ENCODE data around the gene SIN3B.

The SIN3B gene

DNA sequence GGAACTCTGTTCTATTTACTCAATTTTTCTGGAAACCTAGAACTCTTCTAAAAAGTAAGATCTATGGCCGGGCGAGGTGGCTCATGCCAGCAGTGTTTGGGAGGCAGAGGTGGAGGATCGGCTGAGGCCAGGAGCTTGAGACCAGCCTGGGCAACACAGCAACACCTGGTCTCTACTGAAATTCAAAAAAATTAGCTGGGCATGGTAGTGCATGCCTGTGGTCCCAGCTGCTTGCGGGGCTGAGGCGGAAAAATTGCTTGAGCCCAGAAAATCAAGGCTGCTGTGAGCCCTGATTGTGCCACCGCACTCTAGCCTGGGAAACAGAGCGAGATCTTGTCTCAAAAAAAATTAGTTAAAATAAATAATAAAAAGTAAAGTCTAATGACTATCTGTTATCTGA is 88.2 kb downstream of the SIN3B start:
- no peak for DNase-seq

DNA sequence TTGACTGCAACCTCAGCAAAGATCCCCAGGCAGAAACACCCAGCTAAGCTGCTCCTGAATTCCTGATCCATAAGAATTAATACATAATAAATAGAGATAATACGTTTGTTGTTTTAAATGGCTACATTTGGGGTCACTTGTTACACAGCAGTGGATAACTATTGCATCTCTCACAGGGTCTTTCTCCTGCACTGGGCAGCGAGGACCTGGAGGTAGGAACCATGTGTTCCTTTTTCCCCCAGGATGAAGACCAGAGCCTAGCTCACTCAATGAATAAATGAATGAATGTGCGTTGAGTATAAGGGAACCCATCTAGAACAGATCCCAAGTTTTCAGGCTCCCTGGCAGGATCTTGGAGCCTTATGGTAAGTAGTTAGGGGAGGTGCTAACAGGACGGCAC is 90.3 kb downstream of the SIN3B start:
- no peak for DNase-seq

DNA sequence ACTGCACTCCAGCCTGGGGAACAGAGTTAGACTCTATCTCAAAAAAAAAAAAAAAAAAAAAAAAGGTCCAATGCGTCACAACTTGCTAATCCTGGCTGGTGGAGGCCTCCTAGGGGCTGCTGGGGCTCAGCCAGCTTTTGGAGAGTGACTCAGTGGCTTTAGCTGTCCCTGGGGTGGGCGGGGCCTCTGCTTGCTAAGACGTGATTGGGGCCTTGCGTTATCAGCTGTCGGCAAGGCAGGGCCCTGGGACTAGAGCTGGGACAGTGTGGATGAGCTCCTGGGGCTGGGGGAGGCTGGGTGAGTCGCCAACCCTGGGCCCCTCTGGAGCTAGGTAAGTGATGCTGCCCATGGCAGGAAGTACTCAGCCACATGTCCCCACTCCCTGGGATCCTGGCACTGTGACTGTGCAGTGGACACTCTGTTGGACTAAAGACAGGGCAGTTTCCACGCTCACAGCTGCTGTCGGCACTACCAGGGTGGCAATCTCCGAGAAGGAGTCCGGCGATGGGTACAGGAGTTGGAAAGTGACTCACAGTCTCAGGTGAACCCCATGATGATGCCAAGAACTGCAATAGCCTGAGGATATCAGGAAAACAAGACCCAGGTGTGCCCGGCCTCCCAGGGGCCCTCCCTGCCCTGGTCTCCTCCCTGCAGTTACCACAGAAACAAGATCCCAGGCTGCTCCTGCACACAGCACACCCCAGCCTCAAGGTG is 91.8 kb downstream of the SIN3B start:
- DNase-seq: no peak

DNA sequence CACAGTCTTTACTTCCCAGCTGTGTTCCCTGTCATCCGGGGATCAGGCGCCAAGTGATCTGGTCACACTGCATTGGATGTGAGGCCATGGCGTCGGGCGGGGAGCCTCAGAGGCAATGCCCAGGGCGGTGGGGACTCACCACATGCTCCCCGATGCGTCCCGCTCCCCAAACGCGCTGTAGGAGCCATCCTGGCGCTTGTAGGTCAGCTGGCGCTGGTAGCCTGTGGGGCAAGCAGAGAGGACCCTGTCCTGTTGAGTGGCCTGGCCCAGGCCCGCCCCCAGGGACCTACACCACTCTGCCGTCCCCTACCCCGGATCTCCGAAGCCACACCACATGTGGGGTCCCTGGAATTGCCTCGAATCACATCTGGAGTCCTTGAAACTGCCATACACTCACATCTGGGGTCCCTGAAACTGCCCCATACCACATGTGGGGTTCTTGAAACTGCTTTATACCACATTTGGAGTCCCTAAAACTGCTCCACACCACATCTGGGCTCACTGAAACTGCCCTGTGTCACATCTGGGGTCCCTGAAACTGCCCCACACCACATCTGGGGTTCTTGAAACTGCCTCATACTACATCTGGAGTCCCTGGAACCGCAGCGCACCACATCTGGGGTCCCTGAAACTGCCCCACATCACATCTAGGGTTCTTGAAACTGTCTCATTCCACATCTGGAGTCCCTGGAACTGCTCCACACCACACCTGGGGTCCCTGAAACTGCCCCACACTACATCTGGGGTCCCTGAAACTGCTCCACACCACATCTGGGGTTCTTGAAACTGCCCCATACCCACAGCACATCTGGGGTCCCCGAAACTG is 92.8 kb downstream of the SIN3B start:
- DNase-seq: no peak

DNA sequence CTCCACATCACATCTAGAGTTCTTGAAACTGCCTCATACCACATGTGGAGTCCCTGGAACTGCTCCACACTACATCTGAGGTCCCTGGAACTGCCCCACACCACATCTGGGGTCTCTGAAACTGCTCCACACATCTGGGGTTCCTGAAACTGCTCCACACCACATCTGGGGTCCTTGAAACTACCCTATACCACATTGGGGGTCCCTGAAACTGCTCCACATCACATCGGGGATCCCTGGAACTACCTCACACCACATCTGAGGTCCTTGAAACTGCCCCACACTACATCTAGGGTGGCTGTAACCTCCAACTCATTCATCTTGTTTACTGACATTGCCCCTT is 93.4 kb downstream of the SIN3B start:
- DNase-seq: no peak

DNA sequence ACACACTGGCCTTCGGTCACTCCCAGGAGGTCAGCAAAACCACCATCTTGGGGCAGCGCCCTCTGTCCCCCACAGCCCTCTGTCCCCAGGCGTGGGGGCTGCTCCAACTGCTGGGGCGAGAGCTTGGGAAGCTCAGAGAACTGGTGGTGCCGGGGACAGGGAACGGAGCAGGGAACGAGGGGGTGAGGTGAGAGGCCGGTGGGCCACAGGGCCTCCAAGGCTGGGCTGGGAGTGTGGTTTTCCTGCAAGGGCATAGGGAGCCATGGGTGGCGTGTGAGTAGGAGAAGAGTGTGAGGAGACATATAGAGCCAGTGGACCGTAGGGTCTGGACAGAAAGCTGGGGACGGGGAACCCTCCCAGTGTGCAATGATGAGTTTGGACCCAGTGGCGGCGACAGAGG is 93.8 kb downstream of the SIN3B start:
- DNase-seq: no peak

DNA sequence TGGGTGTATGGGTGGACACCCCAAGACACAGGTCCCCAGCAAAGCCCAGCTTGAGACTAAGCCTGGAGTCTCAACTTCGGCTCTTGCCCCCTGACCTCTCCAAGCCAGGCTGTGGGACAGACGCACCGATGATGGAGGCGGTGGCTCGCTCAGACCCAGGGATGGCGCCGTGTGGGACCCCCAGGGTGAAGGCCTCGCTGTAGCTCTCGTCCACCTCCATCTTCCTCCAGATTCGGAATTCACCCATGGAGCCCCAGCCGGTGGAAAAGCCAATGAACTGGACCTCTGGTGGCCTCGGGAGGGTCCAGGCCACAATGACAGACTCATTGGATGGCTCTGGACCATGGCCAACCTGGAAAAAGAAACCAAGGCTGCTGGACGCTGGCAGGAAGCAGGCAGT is 98.7 kb downstream of the SIN3B start:
- no peak for DNase-seq

DNA sequence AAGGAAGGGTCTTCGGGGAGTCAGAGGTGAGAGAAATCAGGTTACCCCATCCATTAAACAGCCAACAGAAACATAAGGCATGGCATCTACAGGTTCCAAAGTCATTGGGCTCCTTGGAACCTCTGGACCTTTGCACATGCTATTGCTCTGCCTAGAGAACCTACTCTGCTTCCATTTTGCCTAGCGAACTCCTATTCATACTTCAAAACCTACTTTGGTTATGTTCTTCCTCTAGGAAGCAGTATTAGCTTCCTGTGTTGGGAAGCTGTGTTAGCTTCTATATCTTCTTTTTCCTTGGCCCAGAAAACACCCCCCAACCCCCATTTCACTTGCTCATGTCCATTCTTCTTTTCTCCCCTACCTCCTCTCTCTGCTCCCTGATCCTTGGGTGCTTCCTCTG is 99.2 kb downstream of the SIN3B start:
- no peak for DNase-seq

DNA sequence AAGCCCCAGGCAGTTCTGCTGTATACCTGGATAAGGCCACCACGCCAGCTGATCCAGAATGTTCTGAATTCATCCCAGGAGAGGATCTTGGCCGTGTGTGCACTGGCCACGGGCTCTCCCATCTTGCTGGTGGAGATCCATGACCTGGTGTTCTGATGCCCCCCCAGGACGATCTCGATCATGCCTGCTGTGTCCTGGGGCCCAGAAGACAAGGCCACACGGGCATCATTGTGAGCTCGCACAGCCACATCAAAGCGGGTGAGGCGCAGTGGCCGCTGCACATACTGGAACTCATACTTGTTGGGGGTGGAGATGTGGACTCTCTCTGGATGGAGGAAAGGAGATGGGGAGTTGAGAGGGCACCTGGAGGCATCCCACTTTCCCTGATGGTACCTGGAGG is 99.7 kb downstream of the SIN3B start:
- DNase-seq: no peak
